ENCODE data around the gene TBC1D22A. TPM values are rescaled to one million over a fixed set of nuclear protein-coding genes. Genes with fewer than 3 reads are reported as not detected.
A peak's percentile ranks its signal among the peaks of the same experiment; 100 is the strongest.

Gene TBC1D22A
- total RNA-seq, 1 donor from 2014 or later, result 87.8 TPM

DNA sequence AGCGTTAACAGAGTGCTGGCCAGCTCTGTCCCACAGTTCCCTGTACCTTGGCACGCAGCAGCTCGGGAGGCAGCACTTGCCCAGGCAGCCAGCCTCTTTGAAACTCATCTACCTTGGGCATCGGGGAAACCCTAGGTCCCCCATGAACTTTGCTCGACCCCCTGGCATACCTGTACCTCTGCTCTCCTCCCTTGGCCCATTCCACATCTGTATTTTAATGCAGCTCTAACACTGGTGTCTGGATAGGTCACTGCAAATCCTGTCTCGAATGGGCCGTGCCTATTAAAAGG lies 304.1 kb downstream of the TBC1D22A start:
- TF ChIP-seq, protein P1, sequence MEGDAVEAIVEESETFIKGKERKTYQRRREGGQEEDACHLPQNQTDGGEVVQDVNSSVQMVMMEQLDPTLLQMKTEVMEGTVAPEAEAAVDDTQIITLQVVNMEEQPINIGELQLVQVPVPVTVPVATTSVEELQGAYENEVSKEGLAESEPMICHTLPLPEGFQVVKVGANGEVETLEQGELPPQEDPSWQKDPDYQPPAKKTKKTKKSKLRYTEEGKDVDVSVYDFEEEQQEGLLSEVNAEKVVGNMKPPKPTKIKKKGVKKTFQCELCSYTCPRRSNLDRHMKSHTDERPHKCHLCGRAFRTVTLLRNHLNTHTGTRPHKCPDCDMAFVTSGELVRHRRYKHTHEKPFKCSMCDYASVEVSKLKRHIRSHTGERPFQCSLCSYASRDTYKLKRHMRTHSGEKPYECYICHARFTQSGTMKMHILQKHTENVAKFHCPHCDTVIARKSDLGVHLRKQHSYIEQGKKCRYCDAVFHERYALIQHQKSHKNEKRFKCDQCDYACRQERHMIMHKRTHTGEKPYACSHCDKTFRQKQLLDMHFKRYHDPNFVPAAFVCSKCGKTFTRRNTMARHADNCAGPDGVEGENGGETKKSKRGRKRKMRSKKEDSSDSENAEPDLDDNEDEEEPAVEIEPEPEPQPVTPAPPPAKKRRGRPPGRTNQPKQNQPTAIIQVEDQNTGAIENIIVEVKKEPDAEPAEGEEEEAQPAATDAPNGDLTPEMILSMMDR (IDR thresholded peaks at IDR 0.05), result no peak
- Histone ChIP-seq H3K9me3 (no peaks in the 10 kb centered on the region), H3K27me3 (no peaks in the 10 kb centered on the region), H3K4me1 (no peaks in the 10 kb centered on the region), H3K27ac (no peak overlapping the region), H3K36me3 (peaks cover 0 to 9% of the 10 kb centered on the region in 2 donors), H3K4me3 (no peak overlapping the region)
- no peak for DNase-seq (ENCODE audit: low spot score in 2 of 2)
- intact Hi-C loops (cut with DNase I), result no loop called here

GRCh38 chr22:47067321-47067890 lies 305.0 kb downstream of the TBC1D22A start:
- Histone ChIP-seq H3K36me3 (peaks cover 0 to 4% of the 10 kb centered on the region in 2 donors), H3K27ac (no peak overlapping the region), H3K9me3 (no peaks in the 10 kb centered on the region), H3K27me3 (no peaks in the 10 kb centered on the region), H3K4me3 (no peak overlapping the region), H3K4me1 (no peaks in the 10 kb centered on the region)
- intact Hi-C loops (cut with DNase I), result no loop called here
- peak in 1 of 2 donors; percentile 24 for DNase-seq (ENCODE audit: low spot score in 2 of 2)
- TF ChIP-seq, protein P1 (IDR thresholded peaks at IDR 0.05), result no peak

DNA sequence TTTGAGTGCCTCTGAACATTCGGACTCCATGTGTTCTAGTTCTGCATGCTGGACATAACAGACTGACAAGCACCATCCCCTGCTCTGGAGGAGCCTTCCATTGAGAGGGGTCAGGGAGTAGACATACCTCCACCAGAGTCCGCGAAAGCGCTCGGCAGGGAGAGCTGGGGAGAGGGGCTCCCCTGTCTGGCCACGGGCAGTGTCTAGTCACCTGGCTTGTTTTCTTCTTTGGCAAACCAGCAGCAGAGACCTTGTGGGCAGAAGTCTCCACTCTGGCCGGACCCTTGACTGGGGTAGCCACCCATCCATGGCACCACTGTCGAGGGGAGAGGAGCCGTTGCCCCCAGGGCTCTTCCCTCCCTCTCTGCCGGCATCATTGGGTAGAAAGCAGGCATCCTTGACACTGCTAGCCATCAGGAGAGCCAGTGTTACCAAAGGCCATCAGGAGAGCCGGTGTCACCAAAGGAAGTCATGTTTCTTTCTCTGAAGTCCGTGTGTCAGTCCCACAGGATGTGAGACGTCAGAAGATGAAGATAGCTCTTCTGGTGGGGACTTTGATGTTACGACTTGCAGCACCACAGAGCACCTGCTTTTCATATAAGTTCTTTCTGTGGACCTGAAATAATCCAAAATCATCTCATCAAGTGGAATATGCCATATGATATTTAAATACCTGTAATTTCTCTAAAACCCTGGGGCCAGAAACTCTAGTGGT lies 305.6 kb downstream of the TBC1D22A start:
- no peaks in the 10 kb centered on the region for H3K9me3 ChIP-seq
- H3K27ac ChIP-seq, result no peak overlapping the region
- no peaks in the 10 kb centered on the region for H3K27me3 ChIP-seq
- H3K4me3 ChIP-seq, result no peak overlapping the region
- TF ChIP-seq, protein P1 (IDR thresholded peaks at IDR 0.05), result no peak
- intact Hi-C loops (cut with DNase I), result no loop called here
- no peaks in the 10 kb centered on the region for H3K4me1 ChIP-seq
- no peaks in the 10 kb centered on the region for H3K36me3 ChIP-seq
- DNase-seq (ENCODE audit: low spot score in 2 of 2), result peak in 1 of 2 donors; percentile 18

GRCh38 chr22:47068626-47068996 lies 306.2 kb downstream of the TBC1D22A start:
- no peak for DNase-seq (ENCODE audit: low spot score in 2 of 2)
- Histone ChIP-seq H3K27me3 (no peaks in the 10 kb centered on the region), H3K36me3 (no peaks in the 10 kb centered on the region), H3K4me3 (no peak overlapping the region), H3K4me1 (no peaks in the 10 kb centered on the region), H3K27ac (no peak overlapping the region), H3K9me3 (no peaks in the 10 kb centered on the region)
- TF ChIP-seq, protein P1 (IDR thresholded peaks at IDR 0.05), result no peak
- intact Hi-C loops (cut with DNase I), result no loop called here

DNA sequence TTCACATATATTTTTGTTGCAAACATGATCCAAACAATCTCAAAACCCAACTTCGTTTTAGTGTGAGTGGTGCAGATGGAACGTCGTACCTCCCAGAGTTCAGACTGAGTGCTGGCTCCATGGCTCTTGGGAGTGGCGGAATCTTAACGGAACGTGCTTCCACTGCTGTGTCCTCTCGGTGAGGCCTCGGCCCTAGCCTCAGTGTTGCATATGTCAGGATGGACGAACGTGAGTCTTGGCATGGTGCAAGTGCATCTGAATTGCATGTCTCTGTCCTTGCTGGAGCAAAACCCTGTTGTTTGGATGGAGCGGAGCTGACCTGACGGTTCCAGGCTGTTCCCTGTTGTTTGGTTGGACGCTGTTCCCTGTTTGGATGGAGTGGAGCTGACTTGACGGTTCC lies 306.8 kb downstream of the TBC1D22A start:
- Histone ChIP-seq H3K4me1 (no peaks in the 10 kb centered on the region), H3K4me3 (no peak overlapping the region), H3K36me3 (no peaks in the 10 kb centered on the region), H3K27ac (no peak overlapping the region), H3K27me3 (no peaks in the 10 kb centered on the region), H3K9me3 (peaks cover 0 to 4% of the 10 kb centered on the region in 2 donors)
- peak in 1 of 2 donors; percentile 16 for DNase-seq (ENCODE audit: low spot score in 2 of 2)
- intact Hi-C loops (cut with DNase I), result no loop called here
- TF ChIP-seq, protein P1 (IDR thresholded peaks at IDR 0.05), result no peak

Data from ascending aorta (tissue), 2 donors.